Renal cortex interstitium (tissue), 15 donors: Measurements from ENCODE around the gene OMA1. TPM values are rescaled to one million over a fixed set of nuclear protein-coding genes. Genes with fewer than 3 reads are reported as not detected.
"Not testable (repeated sequence)": the region's sequence is repeated elsewhere in the genome, so short reads cannot be mapped to it uniquely, and the experiment has no call there.

Experiments used
- DNase-seq, 11 donors: peaks; one replicate each; pipeline ENCODE4 v3.0.0-alpha.2; 2013; ENCODE audit warnings: low read depth in 9 of 11, low spot score in 4 of 11; ENCODE audit errors: extremely low read depth in 1 of 11
- long read RNA-seq, 16 experiments: transcript quantifications; one replicate each; lab custom pipeline, GENCODE V29; 2026
- polyA plus RNA-seq, 3 donors: library from polyadenylated mRNA; unstranded; fragments of 120-200 nt; gene quantifications; one replicate each; pipeline ENCODE4 v1.2.1, GENCODE V29; 2013; ENCODE audit not compliant: insufficient read length in 3 of 3

Gene OMA1
- 10 to 100 TPM; 29.6 to 39.1 (median 38.8) TPM for polyA plus RNA-seq
- long read RNA-seq, donor 1 = 0 reads
- long read RNA-seq, donor 2 = 0 reads
- long read RNA-seq, donor 3 = 0 reads
- long read RNA-seq, donor 4 = 0 reads
- long read RNA-seq, donor 5 = 0 reads
- long read RNA-seq, donor 6 = 0 reads
- long read RNA-seq, donor 7 = 0 reads
- long read RNA-seq, donor 8, partial matches to known transcripts = 6 of 6 reads
- long read RNA-seq, donor 8, other reads (novel, unspliced or antisense) = 0 of 6 reads
- long read RNA-seq, donor 9, partial matches to known transcripts = 0 of 1 reads
- long read RNA-seq, donor 9, other reads (novel, unspliced or antisense) = 0 of 1 reads
- long read RNA-seq, donor 10 = 0 reads
- long read RNA-seq, donor 11 = 0 reads
- long read RNA-seq, donor 12 = 0 reads
- long read RNA-seq, donor 13 = 0 reads
- long read RNA-seq, donor 14 = 0 reads
- long read RNA-seq, donor 15 = 0 reads
- long read RNA-seq, donor 16, partial matches to known transcripts = 0 of 5 reads
- long read RNA-seq, donor 16, other reads (novel, unspliced or antisense) = 5 of 5 reads

GRCh38 chr1:58546520-58547308 is at the start of gene OMA1:
TSS of gene OMA1 (minus strand) at chr1:58546726. CDS start at chr1:58539294, 7,432 bp downstream.
- DNase-seq = peak; percentile 89 to 95 (median 93)

- DNase-seq = no peak
Observed at GRCh38 chr1:58594546-58594945, 48.0 kb upstream of the OMA1 start.

GRCh38 chr1:58592522-58593134 is 46.1 kb upstream of the OMA1 start:
- peak in 6 of 11 donors; percentile 54 to 87 (median 77) for DNase-seq

GRCh38 chr1:58591806-58592205 is 45.3 kb upstream of the OMA1 start:
- no peak for DNase-seq

GRCh38 chr1:58590019-58590418 is 43.5 kb upstream of the OMA1 start:
- DNase-seq = no peak

- DNase-seq = no peak
Observed at GRCh38 chr1:58588396-58588795, 41.9 kb upstream of the OMA1 start.

GRCh38 chr1:58587667-58588066 is 41.1 kb upstream of the OMA1 start:
- DNase-seq = no peak

GRCh38 chr1:58586271-58586670 is 39.7 kb upstream of the OMA1 start:
- DNase-seq = no peak

GRCh38 chr1:58585581-58586151 is 39.1 kb upstream of the OMA1 start:
- no peak for DNase-seq

- no peak for DNase-seq
Observed at GRCh38 chr1:58585166-58585565, 38.6 kb upstream of the OMA1 start.

GRCh38 chr1:58584082-58584895 is 37.8 kb upstream of the OMA1 start:
- no peak for DNase-seq

GRCh38 chr1:58583496-58583895 is 37.0 kb upstream of the OMA1 start:
- no peak for DNase-seq

- not testable (repeated sequence) for DNase-seq
Observed at GRCh38 chr1:58582143-58582542, 35.6 kb upstream of the OMA1 start.

GRCh38 chr1:58581641-58582040 is 35.1 kb upstream of the OMA1 start:
- DNase-seq = no peak

GRCh38 chr1:58580186-58580585 is 33.7 kb upstream of the OMA1 start:
- no peak for DNase-seq

- no peak for DNase-seq
Observed at GRCh38 chr1:58577654-58578030, 31.1 kb upstream of the OMA1 start.

GRCh38 chr1:58576727-58577653 is 30.5 kb upstream of the OMA1 start, which contains the start of gene TACSTD2:
TSS of gene TACSTD2 (minus strand) at chr1:58577252. CDS start at chr1:58577156, 96 bp downstream.
- DNase-seq = no peak
